NCI-H146 treated with DMSO at 0.1 percent for 48 hours (cell line): Measurements from ENCODE around the gene SS18.

Experiments used
- DNase-seq: peaks from one replicate; lab custom pipeline; 2025; ENCODE audit not compliant: unreplicated experiment; lab: John Stamatoyannopoulos, UW

The SS18 gene

GRCh38 chr18:26073758-26074157 lies 16.7 kb downstream of the SS18 start:
- no peak for DNase-seq

- no peak for DNase-seq
These were observed 18.7 kb downstream of the SS18 start for GRCh38 chr18:26071725-26072124.

- no peak for DNase-seq
These were observed 19.4 kb downstream of the SS18 start for GRCh38 chr18:26071020-26071419.

- no peak for DNase-seq
These were observed 31.1 kb downstream of the SS18 start for GRCh38 chr18:26059357-26059756.

- DNase-seq = no peak
These were observed 33.1 kb downstream of the SS18 start for GRCh38 chr18:26057344-26057773.

- no peak for DNase-seq
These were observed 34.1 kb downstream of the SS18 start for GRCh38 chr18:26056291-26056690.

GRCh38 chr18:26052505-26052904 lies 37.9 kb downstream of the SS18 start:
- DNase-seq = no peak

GRCh38 chr18:26051843-26052242 lies 38.6 kb downstream of the SS18 start:
- no peak for DNase-seq

- no peak for DNase-seq
These were observed 43.9 kb downstream of the SS18 start for GRCh38 chr18:26046419-26047077.

GRCh38 chr18:26044807-26045206 lies 45.6 kb downstream of the SS18 start:
- no peak for DNase-seq

- DNase-seq = no peak
These were observed 50.3 kb downstream of the SS18 start for GRCh38 chr18:26040051-26040656.

- no peak for DNase-seq
These were observed 51.2 kb downstream of the SS18 start for GRCh38 chr18:26039203-26039602.

- no peak for DNase-seq
These were observed 53.8 kb downstream of the SS18 start for GRCh38 chr18:26036635-26037034.

- no peak for DNase-seq
These were observed 55.4 kb downstream of the SS18 start for GRCh38 chr18:26034850-26035497.

- no peak for DNase-seq
These were observed 67.8 kb downstream of the SS18 start for GRCh38 chr18:26022585-26022984.

- DNase-seq = no peak
These were observed 69.2 kb downstream of the SS18 start for GRCh38 chr18:26021061-26021754.

- DNase-seq = no peak
These were observed 72.5 kb downstream of the SS18 start for GRCh38 chr18:26017929-26018328.

- DNase-seq = no peak
These were observed 76.0 kb downstream of the SS18 start for GRCh38 chr18:26014462-26014861.

GRCh38 chr18:26008619-26009018 lies 81.8 kb downstream of the SS18 start:
- DNase-seq = no peak

- no peak for DNase-seq
These were observed 82.3 kb downstream of the SS18 start for GRCh38 chr18:26008096-26008495.

GRCh38 chr18:26005950-26006349 lies 84.5 kb downstream of the SS18 start:
- no peak for DNase-seq

GRCh38 chr18:26004832-26005231 lies 85.6 kb downstream of the SS18 start:
- DNase-seq = no peak
